Stimulated activated naive CD8-positive, alpha-beta T cell treated with anti-CD3 and anti-CD28 coated beads, Interleukin-15, amount 100 ng/mL, for 72 hours (primary cell): ENCODE measurements around the gene OTOR.

Source experiments
- ATAC-seq: fragments of 150-1000 bp; cut with Tn5 transposase; 2 replicates; pipeline ENCODE4 v1.10.0; 2021; ENCODE audit warnings: mild to moderate bottlenecking, moderate library complexity
- DNase-seq, 2 donors: peaks; one replicate each; pipeline ENCODE4 v3.0.0; 2021 to 2022
- H3K27ac Mint-ChIP-seq, 2 donors: one replicate each; pipeline ENCODE4 v1.8.0; 2022; ENCODE audit warnings: mild to moderate bottlenecking in 2 of 2, mixed read lengths in 2 of 2, moderate library complexity in 2 of 2
- H3K27me3 Mint-ChIP-seq: one replicate; pipeline ENCODE4 v1.8.0; 2022; ENCODE audit warnings: mixed read lengths
- H3K4me1 Mint-ChIP-seq: one replicate; pipeline ENCODE4 v1.8.0; 2022; ENCODE audit warnings: mild to moderate bottlenecking, mixed read lengths
- H3K4me3 Mint-ChIP-seq, 2 donors: one replicate each; pipeline ENCODE4 v1.8.0; 2022; ENCODE audit warnings: mild to moderate bottlenecking in 2 of 2, mixed read lengths in 2 of 2, moderate library complexity in 1 of 2
- H3K9me3 Mint-ChIP-seq, 2 donors: one replicate each; pipeline ENCODE4 v1.8.0; 2022; ENCODE audit warnings: mixed read lengths in 2 of 2

Gene OTOR

GRCh38 chr20:16748308-16748900 is at the start of gene OTOR:
OTOR (plus strand) TSS chr20:16748358; CDS start chr20:16748402, 44 bp downstream.
- Mint-ChIP-seq H3K4me1 (peaks cover 14% of the 10 kb centered on the region), H3K9me3 (no peaks in the 10 kb centered on the region), H3K27ac (no peak within 1 kb of the TSS), H3K4me3 (no peak within 1 kb of the TSS), H3K27me3 (peaks cover 8% of the 10 kb centered on the region)
- ATAC-seq (no peak), DNase-seq (no peak)

- Mint-ChIP-seq H3K27ac (no peak overlapping the region), H3K4me1 (no peaks in the 10 kb centered on the region), H3K27me3 (peaks cover 24% of the 10 kb centered on the region), H3K9me3 (no peaks in the 10 kb centered on the region), H3K4me3 (no peak overlapping the region)
- no peak for ATAC-seq
- DNase-seq: no peak
Observed at GRCh38 chr20:16699293-16699692, 48.9 kb upstream of the OTOR start.

- Mint-ChIP-seq H3K27me3 (peaks cover 45% of the 10 kb centered on the region), H3K9me3 (peaks cover 7 to 15% of the 10 kb centered on the region in 2 donors), H3K4me1 (no peaks in the 10 kb centered on the region), H3K4me3 (no peak overlapping the region), H3K27ac (no peak overlapping the region)
- peak; percentile 77 for ATAC-seq
- DNase-seq: peak in 1 of 2 donors; percentile 19
Observed at GRCh38 chr20:16701296-16701695, 46.9 kb upstream of the OTOR start.

GRCh38 chr20:16703570-16703969 is 44.6 kb upstream of the OTOR start:
- DNase-seq (no peak), ATAC-seq (no peak)
- Mint-ChIP-seq H3K27me3 (peaks cover 51% of the 10 kb centered on the region), H3K9me3 (peaks cover 13 to 31% of the 10 kb centered on the region in 2 donors), H3K27ac (peak overlapping the region in 1 of 2 donors; percentile 35), H3K4me1 (peaks cover 19% of the 10 kb centered on the region), H3K4me3 (no peak overlapping the region)

GRCh38 chr20:16707674-16708073 is 40.5 kb upstream of the OTOR start:
- H3K27ac Mint-ChIP-seq: no peak overlapping the region
- peaks cover 37% of the 10 kb centered on the region for H3K4me1 Mint-ChIP-seq
- no peak for DNase-seq
- H3K9me3 Mint-ChIP-seq: peaks cover 13 to 31% of the 10 kb centered on the region in 2 donors
- H3K4me3 Mint-ChIP-seq: no peak overlapping the region
- peak; percentile 55 for ATAC-seq
- H3K27me3 Mint-ChIP-seq: peaks cover 61% of the 10 kb centered on the region

- no peak for DNase-seq
- ATAC-seq: no peak
- peaks cover 66% of the 10 kb centered on the region for H3K27me3 Mint-ChIP-seq
- peak overlapping the region in 1 of 2 donors; percentile 21 for H3K27ac Mint-ChIP-seq
- H3K9me3 Mint-ChIP-seq: peaks cover 13 to 31% of the 10 kb centered on the region in 2 donors
- H3K4me1 Mint-ChIP-seq: peaks cover 37% of the 10 kb centered on the region
- no peak overlapping the region for H3K4me3 Mint-ChIP-seq
Observed at GRCh38 chr20:16708602-16709001, 39.6 kb upstream of the OTOR start.

- peaks cover 13 to 31% of the 10 kb centered on the region in 2 donors for H3K9me3 Mint-ChIP-seq
- ATAC-seq (peak; percentile 94), DNase-seq (no peak)
- no peak overlapping the region for H3K4me3 Mint-ChIP-seq
- H3K27me3 Mint-ChIP-seq: peaks cover 65% of the 10 kb centered on the region
- H3K27ac Mint-ChIP-seq: no peak overlapping the region
- peaks cover 37% of the 10 kb centered on the region for H3K4me1 Mint-ChIP-seq
Observed at GRCh38 chr20:16709017-16709416, 39.1 kb upstream of the OTOR start.

- ATAC-seq: no peak
- H3K4me1 Mint-ChIP-seq: peaks cover 37% of the 10 kb centered on the region
- peaks cover 47% of the 10 kb centered on the region for H3K27me3 Mint-ChIP-seq
- H3K4me3 Mint-ChIP-seq: no peak overlapping the region
- no peak overlapping the region for H3K27ac Mint-ChIP-seq
- DNase-seq: no peak
- peaks cover 6 to 21% of the 10 kb centered on the region in 2 donors for H3K9me3 Mint-ChIP-seq
Observed at GRCh38 chr20:16710781-16711180, 37.4 kb upstream of the OTOR start.

- Mint-ChIP-seq H3K27ac (no peak overlapping the region), H3K27me3 (peaks cover 45% of the 10 kb centered on the region), H3K9me3 (peaks cover 6 to 11% of the 10 kb centered on the region in 2 donors), H3K4me3 (no peak overlapping the region), H3K4me1 (peaks cover 33% of the 10 kb centered on the region)
- DNase-seq (no peak), ATAC-seq (no peak)
Observed at GRCh38 chr20:16711661-16712258, 36.4 kb upstream of the OTOR start.

- Mint-ChIP-seq H3K4me3 (no peak overlapping the region), H3K27me3 (peaks cover 40% of the 10 kb centered on the region), H3K9me3 (peaks cover 6 to 7% of the 10 kb centered on the region in 2 donors), H3K4me1 (peaks cover 28% of the 10 kb centered on the region), H3K27ac (no peak overlapping the region)
- DNase-seq (no peak), ATAC-seq (no peak)
Observed at GRCh38 chr20:16712511-16712947, 35.6 kb upstream of the OTOR start.

GRCh38 chr20:16713066-16713465 is 35.1 kb upstream of the OTOR start:
- Mint-ChIP-seq H3K4me1 (peaks cover 23% of the 10 kb centered on the region), H3K4me3 (no peak overlapping the region), H3K27ac (no peak overlapping the region), H3K9me3 (peaks cover 3 to 5% of the 10 kb centered on the region in 2 donors), H3K27me3 (peaks cover 36% of the 10 kb centered on the region)
- DNase-seq: no peak
- no peak for ATAC-seq

GRCh38 chr20:16714242-16714641 is 33.9 kb upstream of the OTOR start:
- DNase-seq: no peak
- H3K4me1 Mint-ChIP-seq: peaks cover 11% of the 10 kb centered on the region
- H3K4me3 Mint-ChIP-seq: no peak overlapping the region
- no peaks in the 10 kb centered on the region for H3K9me3 Mint-ChIP-seq
- peaks cover 40% of the 10 kb centered on the region for H3K27me3 Mint-ChIP-seq
- H3K27ac Mint-ChIP-seq: no peak overlapping the region
- no peak for ATAC-seq

GRCh38 chr20:16714751-16715150 is 33.4 kb upstream of the OTOR start:
- no peak overlapping the region for H3K27ac Mint-ChIP-seq
- H3K9me3 Mint-ChIP-seq: no peaks in the 10 kb centered on the region
- ATAC-seq (no peak), DNase-seq (no peak)
- peaks cover 42% of the 10 kb centered on the region for H3K27me3 Mint-ChIP-seq
- H3K4me1 Mint-ChIP-seq: peaks cover 6% of the 10 kb centered on the region
- H3K4me3 Mint-ChIP-seq: no peak overlapping the region

GRCh38 chr20:16719421-16719820 is 28.7 kb upstream of the OTOR start:
- DNase-seq: no peak
- Mint-ChIP-seq H3K9me3 (no peaks in the 10 kb centered on the region), H3K27me3 (peaks cover 58% of the 10 kb centered on the region), H3K4me1 (no peaks in the 10 kb centered on the region), H3K4me3 (no peak overlapping the region), H3K27ac (no peak overlapping the region)
- no peak for ATAC-seq

GRCh38 chr20:16729080-16729479 is 19.1 kb upstream of the OTOR start:
- DNase-seq: no peak
- H3K27me3 Mint-ChIP-seq: peaks cover 20% of the 10 kb centered on the region
- H3K9me3 Mint-ChIP-seq: peaks cover 8% of the 10 kb centered on the region in 2 donors
- ATAC-seq: no peak
- H3K27ac Mint-ChIP-seq: peak overlapping the region; percentile 100
- peaks cover 39% of the 10 kb centered on the region for H3K4me1 Mint-ChIP-seq
- peak overlapping the region; percentile 95 to 96 for H3K4me3 Mint-ChIP-seq

- peak; percentile 97 for ATAC-seq
- peak within 1 kb of the TSS; percentile 95 to 96 for H3K4me3 Mint-ChIP-seq
- DNase-seq: peak; percentile 84 to 92
- H3K4me1 Mint-ChIP-seq: peaks cover 46% of the 10 kb centered on the region
- peaks cover 20% of the 10 kb centered on the region for H3K27me3 Mint-ChIP-seq
- H3K9me3 Mint-ChIP-seq: peaks cover 8% of the 10 kb centered on the region in 2 donors
- H3K27ac Mint-ChIP-seq: peak within 1 kb of the TSS; percentile 100
Observed at GRCh38 chr20:16729565-16730460, 18.3 kb upstream of the OTOR start, which contains the start of gene SNRPB2. SNRPB2 (plus strand) TSS chr20:16730026; CDS start chr20:16731703, 1,677 bp downstream.
